CD4-positive, CD25-positive, alpha-beta regulatory T cell (primary cell): ENCODE measurements around the gene CD46. TPM values are rescaled to one million over a fixed set of nuclear protein-coding genes. Genes with fewer than 3 reads are reported as not detected.

ENCODE experiments used
- ATAC-seq, 2 donors: fragments of 150-1000 bp; cut with Tn5 transposase; one replicate each; pipeline ENCODE4 v1.10.0; 2021; ENCODE audit warnings: low read depth in 2 of 2, moderate number of reproducible peaks in 2 of 2, moderate library complexity in 1 of 2
- DNase-seq, 3 donors: peaks; one replicate each; pipeline versions ENCODE4 v3.0.0 to v3.0.0-alpha.2; 2012 to 2022; ENCODE audit warnings: mixed read lengths in 1 of 3
- H3K27ac ChIP-seq: one replicate; pipeline ENCODE4 v1.7.0; 2013; ENCODE audit warnings: mild to moderate bottlenecking, low read length; ENCODE audit not compliant: insufficient read depth, poor library complexity, severe bottlenecking
- H3K27me3 ChIP-seq: one replicate; pipeline ENCODE4 v1.7.0; 2013; ENCODE audit warnings: low read length; ENCODE audit not compliant: control insufficient read depth, insufficient read depth
- H3K36me3 ChIP-seq: one replicate; pipeline ENCODE4 v1.7.0; 2013; ENCODE audit warnings: mild to moderate bottlenecking, low read length, moderate library complexity; ENCODE audit not compliant: control insufficient read depth, insufficient read depth
- H3K4me1 ChIP-seq: 2 replicates; pipeline ENCODE4 v1.7.0; 2013; ENCODE audit warnings: mild to moderate bottlenecking, low read length; ENCODE audit not compliant: insufficient read depth, control insufficient read depth, poor library complexity, severe bottlenecking
- H3K4me3 ChIP-seq: one replicate; pipeline ENCODE4 v1.7.0; 2013; ENCODE audit warnings: low read depth, mild to moderate bottlenecking, low read length, moderate library complexity
- H3K9me3 ChIP-seq, 2 experiments: 1 replicate in 1 of 2; 2 replicates in 1 of 2; pipeline ENCODE4 v1.7.0; 2013; ENCODE audit warnings: low read length in 2 of 2, mild to moderate bottlenecking in 1 of 2, moderate library complexity in 1 of 2; ENCODE audit not compliant: control insufficient read depth in 2 of 2
- H3K27ac Mint-ChIP-seq, 3 donors: one replicate each; pipeline ENCODE4 v1.8.0; 2020 to 2022; ENCODE audit warnings: mild to moderate bottlenecking in 3 of 3, mixed read lengths in 3 of 3, moderate library complexity in 2 of 3
- H3K27me3 Mint-ChIP-seq: one replicate; pipeline ENCODE4 v1.8.0; 2022; ENCODE audit warnings: mild to moderate bottlenecking, mixed read lengths
- H3K36me3 Mint-ChIP-seq: one replicate; pipeline ENCODE4 v1.8.0; 2020; ENCODE audit warnings: mixed read lengths
- H3K4me1 Mint-ChIP-seq, 4 donors: one replicate each; pipeline ENCODE4 v1.8.0; 2020 to 2022; ENCODE audit warnings: mixed read lengths in 4 of 4, mild to moderate bottlenecking in 1 of 4
- H3K4me3 Mint-ChIP-seq, 4 donors: one replicate each; pipeline ENCODE4 v1.8.0; 2020 to 2022; ENCODE audit warnings: mild to moderate bottlenecking in 4 of 4, mixed read lengths in 4 of 4, moderate library complexity in 3 of 4
- H3K9me3 Mint-ChIP-seq, 7 donors: one replicate each; pipeline ENCODE4 v1.8.0; 2020 to 2022; ENCODE audit warnings: mixed read lengths in 7 of 7, mild to moderate bottlenecking in 3 of 7, moderate library complexity in 2 of 7
- polyA plus RNA-seq, 4 donors: library from polyadenylated mRNA; unstranded; fragments of 300-500 nt; fragmentation: Illumina TruSeq; gene quantifications; one replicate each; pipeline ENCODE4 v1.2.3, GENCODE V29; 2021
- total RNA-seq: library from RNA; stranded (reverse); gene quantifications from one replicate; pipeline ENCODE4 v1.2.3, GENCODE V29; 2022

CD46 gene
- total and polyA plus RNA-seq, 5 donors from 2014 or later: 117 to 159 (median 141) TPM

- no peak for ATAC-seq
- H3K9me3 Mint-ChIP-seq: no peaks in the 10 kb centered on the region
- Histone ChIP-seq H3K27me3 (no peaks in the 10 kb centered on the region), H3K36me3 (peaks cover 24% of the 10 kb centered on the region), H3K4me1 (peaks cover 3% of the 10 kb centered on the region), H3K27ac (no peak overlapping the region), H3K9me3 (no peaks in the 10 kb centered on the region), H3K4me3 (no peak overlapping the region)
- no peak overlapping the region for H3K4me3 Mint-ChIP-seq
- peak overlapping the region in 1 of 3 donors; percentile 85 for H3K27ac Mint-ChIP-seq
- H3K27me3 Mint-ChIP-seq: no peaks in the 10 kb centered on the region
- H3K4me1 Mint-ChIP-seq: peaks cover 15 to 93% (median 59%) of the 10 kb centered on the region in 4 donors
- peaks cover 29% of the 10 kb centered on the region for H3K36me3 Mint-ChIP-seq
- DNase-seq: no peak
Measured at GRCh38 chr1:207841293-207841692, 89.4 kb downstream of the CD46 start.

- peaks cover 3% of the 10 kb centered on the region for H3K4me1 ChIP-seq
Measured at GRCh38 chr1:207841901-207842300, 90.0 kb downstream of the CD46 start.

DNA sequence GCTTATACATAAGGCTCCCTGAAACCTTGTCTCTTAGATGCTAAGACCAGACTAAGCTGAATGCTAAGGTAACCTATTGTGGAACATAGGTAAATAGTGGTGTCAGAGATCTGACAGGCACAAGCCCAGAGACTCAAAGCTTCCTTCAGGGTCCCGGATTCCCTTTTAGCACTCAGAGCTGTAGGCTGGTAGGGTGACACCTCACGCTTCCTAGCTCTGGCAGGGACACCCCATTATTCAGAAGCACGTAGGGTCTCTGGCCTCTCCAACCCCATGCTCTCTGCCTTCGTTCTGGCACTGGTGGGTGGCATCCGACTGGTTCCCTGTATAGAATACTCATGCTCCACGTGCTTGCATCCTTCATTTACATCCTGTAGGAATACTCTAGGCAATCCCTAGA, 90.7 kb downstream of the CD46 start:
- ATAC-seq: no peak
- peaks cover 3% of the 10 kb centered on the region for H3K4me1 ChIP-seq
- no peaks in the 10 kb centered on the region for H3K9me3 ChIP-seq
- Mint-ChIP-seq H3K27me3 (no peaks in the 10 kb centered on the region), H3K36me3 (peaks cover 26% of the 10 kb centered on the region), H3K4me1 (peaks cover 22 to 88% (median 53%) of the 10 kb centered on the region in 4 donors), H3K27ac (peak overlapping the region in 2 of 3 donors; percentile 12 to 80), H3K9me3 (no peaks in the 10 kb centered on the region), H3K4me3 (peak overlapping the region in 1 of 4 donors; percentile 27)
- no peak overlapping the region for H3K4me3 ChIP-seq
- DNase-seq: no peak
- no peak overlapping the region for H3K27ac ChIP-seq
- no peaks in the 10 kb centered on the region for H3K27me3 ChIP-seq
- H3K36me3 ChIP-seq: peaks cover 24% of the 10 kb centered on the region

More at GRCh38 chr1:207841901-207842300, 90.0 kb downstream of the CD46 start:
- Mint-ChIP-seq H3K27me3 (no peaks in the 10 kb centered on the region), H3K4me1 (peaks cover 18 to 90% (median 58%) of the 10 kb centered on the region in 4 donors), H3K4me3 (peak overlapping the region in 1 of 4 donors; percentile 27), H3K27ac (no peak overlapping the region), H3K36me3 (peaks cover 28% of the 10 kb centered on the region), H3K9me3 (no peaks in the 10 kb centered on the region)
- Histone ChIP-seq H3K27ac (no peak overlapping the region), H3K4me3 (no peak overlapping the region), H3K27me3 (no peaks in the 10 kb centered on the region), H3K9me3 (no peaks in the 10 kb centered on the region), H3K36me3 (peaks cover 22% of the 10 kb centered on the region)
- ATAC-seq: no peak
- DNase-seq: no peak

DNA sequence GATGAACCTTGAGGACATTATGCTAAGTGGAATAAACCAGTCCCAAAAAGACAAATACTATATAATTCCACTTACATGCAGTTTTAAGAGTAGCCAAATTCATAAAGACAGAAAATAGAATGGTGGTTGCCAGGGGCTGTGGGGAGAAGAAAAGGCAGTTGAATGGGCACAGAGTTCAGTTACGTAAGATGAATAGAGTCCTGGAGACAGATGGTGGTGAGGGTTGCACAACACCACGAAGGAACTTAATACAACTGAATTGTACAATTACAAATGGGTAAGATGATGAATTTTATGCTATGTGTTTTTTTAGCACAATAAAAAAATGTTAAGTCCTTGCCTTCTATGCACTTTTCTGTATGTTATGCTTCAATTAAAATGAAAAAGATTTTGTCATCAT, 92.5 kb downstream of the CD46 start:
- no peaks in the 10 kb centered on the region for H3K9me3 Mint-ChIP-seq
- H3K4me3 Mint-ChIP-seq: no peak overlapping the region
- H3K27me3 ChIP-seq: no peaks in the 10 kb centered on the region
- no peaks in the 10 kb centered on the region for H3K27me3 Mint-ChIP-seq
- H3K36me3 ChIP-seq: peaks cover 18% of the 10 kb centered on the region
- peaks cover 19% of the 10 kb centered on the region for H3K4me1 ChIP-seq
- no peak overlapping the region for H3K27ac ChIP-seq
- H3K4me3 ChIP-seq: no peak overlapping the region
- DNase-seq: no peak
- peaks cover 25% of the 10 kb centered on the region for H3K36me3 Mint-ChIP-seq
- H3K4me1 Mint-ChIP-seq: peaks cover 26 to 86% (median 57%) of the 10 kb centered on the region in 4 donors
- H3K9me3 ChIP-seq: no peaks in the 10 kb centered on the region
- ATAC-seq: no peak
- H3K27ac Mint-ChIP-seq: peak overlapping the region in 1 of 3 donors; percentile 85

Other genes with a start within 250 kb of the CD46 start
- not detected for gene CR1L, start 106.9 kb upstream of the CD46 start, total RNA-seq
- gene CR1L, start 106.9 kb upstream of the CD46 start, polyA plus RNA-seq: not detected
- gene CD34, start 159.1 kb downstream of the CD46 start, total RNA-seq: 1.9 TPM
- gene CD34, start 159.1 kb downstream of the CD46 start, polyA plus RNA-seq: under 1 TPM in 1 of 4 donors, not detected in 3; 0.02 TPM